ENCODE data around the gene OSBPL6. TPM values are rescaled to one million over a fixed set of nuclear protein-coding genes. Genes with fewer than 3 reads are reported as not detected.
A peak's percentile ranks its signal among the peaks of the same experiment; 100 is the strongest.
"Not testable (repeated sequence)": the region's sequence is repeated elsewhere in the genome, so short reads cannot be mapped to it uniquely, and the experiment has no call there.

The OSBPL6 gene
- polyA plus RNA-seq, 10 donors, result 4.6 to 7.0 (median 6.0) TPM

DNA sequence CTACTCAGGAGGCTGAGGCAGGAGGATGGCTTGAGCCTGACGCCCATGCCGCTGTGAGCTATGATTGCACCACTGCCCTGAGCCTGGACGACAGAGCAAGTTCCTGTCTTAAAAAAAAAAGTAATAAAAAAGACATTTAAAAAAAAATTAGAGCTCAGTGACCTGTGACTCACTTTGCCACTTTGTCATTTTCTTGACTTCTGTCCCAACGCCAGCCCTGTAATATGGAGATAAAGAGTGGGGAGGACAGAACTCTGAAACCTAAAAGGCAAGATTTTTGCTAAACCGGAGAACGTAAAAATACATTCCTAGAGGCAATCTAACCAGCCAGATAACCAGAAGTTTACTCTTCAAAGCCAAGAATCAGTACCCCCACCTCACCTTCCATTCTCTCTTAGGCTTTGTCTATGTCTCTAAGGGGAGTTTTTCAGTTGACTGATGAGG, 207.7 kb downstream of the OSBPL6 start:
- DNase-seq, result no peak

DNA sequence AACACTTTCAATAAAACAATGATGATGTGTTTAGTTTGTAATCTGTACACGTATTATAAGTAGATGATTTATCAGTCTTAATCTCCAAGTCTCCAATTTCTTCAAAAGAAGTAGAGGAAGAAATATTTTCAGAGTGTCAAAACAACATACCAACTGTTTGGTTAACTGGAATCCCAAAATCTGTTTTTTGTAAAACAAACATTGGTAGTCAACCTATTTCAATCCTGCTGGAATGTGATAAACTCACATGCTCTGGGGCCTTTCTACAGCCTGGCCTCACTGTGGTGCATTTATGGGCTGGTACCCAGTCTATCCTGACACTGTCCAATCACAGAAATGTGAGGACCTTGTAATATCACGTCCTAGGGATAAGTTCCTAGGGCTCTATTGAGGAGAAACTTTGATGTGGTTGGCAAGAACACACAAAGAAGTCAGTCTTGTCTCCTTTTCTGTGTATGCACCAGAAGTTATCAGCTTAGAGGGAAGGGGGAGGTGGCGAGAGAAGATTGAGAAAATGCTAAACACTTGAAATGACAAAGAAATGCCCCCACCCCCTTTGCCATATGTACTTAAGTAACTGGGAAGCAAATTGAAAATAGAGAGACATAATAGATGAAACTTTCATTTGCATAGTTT, 209.5 kb downstream of the OSBPL6 start:
- no peak for DNase-seq

GRCh38 chr2:178404368-178404767, 210.1 kb downstream of the OSBPL6 start:
- peak; percentile 49 to 74 (median 51) for DNase-seq

- DNase-seq, result no peak
Observed at GRCh38 chr2:178409261-178409660, 214.9 kb downstream of the OSBPL6 start.

GRCh38 chr2:178412047-178412446, 217.7 kb downstream of the OSBPL6 start:
- no peak for DNase-seq

GRCh38 chr2:178412453-178412852, 218.1 kb downstream of the OSBPL6 start:
- DNase-seq, result not testable (repeated sequence)

GRCh38 chr2:178413472-178414265, 219.4 kb downstream of the OSBPL6 start:
- peak; percentile 68 to 92 (median 82) for DNase-seq

- DNase-seq, result peak; percentile 92 to 95 (median 93)
Observed at GRCh38 chr2:178414266-178415247, 220.2 kb downstream of the OSBPL6 start.

DNA sequence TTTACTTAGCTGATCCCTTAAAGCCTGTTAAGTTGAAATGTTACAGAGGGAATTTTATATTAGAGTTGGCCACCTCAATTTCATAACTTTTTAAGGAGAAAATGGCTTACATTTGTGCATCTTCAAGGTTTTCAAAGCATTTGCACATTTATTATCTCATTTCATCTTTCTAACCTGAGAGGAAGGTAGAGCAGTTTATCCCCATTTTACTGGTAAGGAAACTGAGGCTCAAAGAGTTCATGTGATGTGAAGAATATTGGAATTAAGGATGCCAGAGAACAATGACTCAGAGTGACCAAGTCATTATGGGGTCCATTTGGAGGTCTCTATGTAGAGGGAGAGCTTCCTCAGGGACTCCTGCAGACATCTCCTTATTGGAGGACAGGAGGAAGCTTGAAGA, 221.7 kb downstream of the OSBPL6 start:
- no peak for DNase-seq

DNA sequence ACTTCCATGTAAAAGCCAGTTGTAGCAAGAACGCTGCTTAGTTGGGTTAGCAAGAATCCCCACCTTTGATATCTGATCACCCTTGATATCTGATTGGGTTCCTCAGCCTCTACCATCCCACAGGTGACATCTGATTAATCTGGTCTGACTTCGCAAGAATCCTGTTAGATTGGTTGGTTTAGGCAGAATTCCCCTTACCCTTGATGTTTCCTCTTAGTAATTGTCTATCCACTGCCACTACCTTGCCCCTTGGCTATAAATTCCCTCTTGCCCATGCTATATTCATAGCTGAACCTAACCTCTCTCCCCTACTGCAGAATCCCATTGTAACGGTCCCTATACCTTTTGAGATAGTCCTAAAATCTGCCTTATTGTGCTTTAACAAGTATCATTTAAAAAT, 223.6 kb downstream of the OSBPL6 start:
- no peak for DNase-seq

- no peak for DNase-seq
Observed at GRCh38 chr2:178418426-178418825, 224.1 kb downstream of the OSBPL6 start.

- no peak for DNase-seq
Observed at GRCh38 chr2:178419123-178419522, 224.8 kb downstream of the OSBPL6 start.

DNA sequence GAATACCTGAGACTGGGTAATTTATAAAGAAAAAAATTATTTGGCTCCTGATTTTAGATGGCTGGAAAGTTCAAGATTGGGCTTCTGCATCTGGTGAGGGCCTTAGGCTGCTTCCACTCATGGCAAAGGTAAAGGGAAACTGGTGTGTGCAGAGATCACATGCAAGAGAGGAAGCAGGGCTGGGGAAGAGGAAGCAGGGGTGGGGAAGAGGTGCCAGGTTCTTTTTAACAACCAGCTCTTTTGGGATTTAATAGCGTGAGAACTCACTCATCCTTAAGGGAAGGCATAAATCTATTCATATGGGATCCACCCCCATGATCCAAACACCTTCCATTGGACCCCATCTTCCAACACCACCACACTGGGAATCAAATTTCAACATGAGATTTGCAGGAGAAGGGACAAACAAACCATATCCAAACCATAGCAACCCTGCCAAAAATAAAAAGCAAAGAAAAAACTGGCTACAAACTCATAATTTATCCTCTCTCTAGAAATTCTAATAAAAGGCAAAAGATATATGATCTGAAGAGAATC, 226.2 kb downstream of the OSBPL6 start:
- DNase-seq, result no peak

DNA sequence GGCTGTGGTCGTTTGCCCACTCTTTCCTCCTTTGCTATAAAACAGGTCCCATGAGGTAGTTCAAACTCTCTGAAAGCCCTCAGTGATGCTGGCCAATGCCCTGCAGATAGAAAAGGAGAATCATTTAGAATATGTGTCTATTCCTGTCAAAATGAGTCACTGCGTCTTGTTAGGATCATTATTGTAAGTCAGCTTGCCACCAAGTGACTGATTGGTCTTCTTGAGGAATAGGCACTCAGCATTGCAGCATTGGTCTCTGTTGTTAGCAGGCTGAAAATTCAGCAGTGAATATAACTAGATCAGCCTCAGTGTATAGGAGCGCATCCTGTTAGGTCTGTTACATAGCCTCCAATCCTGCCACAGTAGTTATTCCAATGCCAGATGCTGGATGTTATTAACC, 227.8 kb downstream of the OSBPL6 start:
- no peak for DNase-seq

GRCh38 chr2:178423746-178424145, 229.4 kb downstream of the OSBPL6 start:
- not testable (repeated sequence) for DNase-seq

DNA sequence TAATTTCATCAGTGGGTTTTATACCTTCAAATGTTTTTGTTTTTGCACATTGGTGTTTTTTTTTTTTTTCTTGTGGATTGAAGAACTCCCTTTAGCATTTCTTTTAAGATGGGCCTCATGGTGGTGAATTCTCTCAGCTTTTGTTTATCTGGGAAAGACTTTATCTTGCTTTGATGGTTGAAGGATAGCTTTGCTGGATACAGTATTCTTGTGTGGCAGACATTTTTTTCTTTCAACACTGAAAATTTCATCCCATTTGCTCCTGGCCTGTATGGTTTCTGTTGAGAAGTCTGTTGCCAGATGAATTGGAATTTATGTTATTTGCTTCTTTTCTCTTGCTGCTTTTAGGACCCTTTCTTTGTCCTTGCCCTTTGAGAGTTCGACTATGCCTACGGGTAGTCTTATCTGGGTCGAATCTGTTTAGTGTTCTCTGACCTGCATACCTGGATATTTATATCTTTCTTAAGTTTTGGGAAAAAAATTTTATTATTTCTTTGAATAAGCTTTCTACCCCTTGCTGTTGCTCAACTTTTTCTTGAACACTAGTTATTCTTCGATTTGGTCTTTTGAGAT, 231.0 kb downstream of the OSBPL6 start:
- DNase-seq, result no peak

GRCh38 chr2:178426388-178426787, 232.1 kb downstream of the OSBPL6 start:
- no peak for DNase-seq

- no peak for DNase-seq
Observed at GRCh38 chr2:178427458-178427857, 233.1 kb downstream of the OSBPL6 start.

DNA sequence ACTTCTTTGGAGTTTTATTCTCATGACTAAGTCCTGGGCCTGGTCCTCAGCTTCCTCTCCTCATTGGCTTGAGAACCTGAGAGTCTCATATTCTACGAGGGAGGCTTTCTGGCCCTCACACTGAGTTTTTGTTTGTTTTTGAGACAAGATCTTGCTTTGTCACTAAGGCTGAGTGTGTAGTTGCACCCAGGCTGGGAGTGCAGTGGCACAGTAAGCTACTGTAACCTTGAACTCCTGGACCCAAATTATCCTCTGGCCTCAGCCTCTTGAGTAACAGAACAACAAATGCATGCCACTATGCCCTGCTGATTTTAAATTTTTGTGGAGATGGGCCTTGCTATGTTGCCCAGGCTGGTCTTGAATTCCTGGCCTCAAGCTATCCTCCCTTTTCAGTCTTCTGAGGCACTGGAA, 234.1 kb downstream of the OSBPL6 start:
- DNase-seq, result no peak

GRCh38 chr2:178429336-178429735, 235.0 kb downstream of the OSBPL6 start:
- no peak for DNase-seq

DNA sequence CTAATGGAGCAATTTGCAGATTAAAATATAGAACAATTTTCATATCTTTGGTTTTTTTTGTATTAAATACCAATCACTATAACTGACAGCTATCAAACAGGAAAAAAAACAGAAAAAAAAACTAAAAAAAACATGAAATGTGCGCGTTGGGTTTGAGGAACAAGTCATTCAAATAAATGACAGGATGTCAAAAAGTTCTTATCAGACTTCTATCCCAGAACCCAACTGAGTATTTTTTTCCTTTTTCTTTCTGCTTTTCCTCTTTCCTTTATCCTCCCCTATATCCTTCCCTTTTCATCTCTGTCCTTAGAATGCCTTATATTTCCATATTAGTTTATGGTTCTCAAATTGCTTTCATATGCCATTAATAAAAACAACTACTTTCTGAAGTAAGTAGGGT, 242.3 kb downstream of the OSBPL6 start:
- no peak for DNase-seq
